IgD-negative memory B cell (primary cell): ENCODE measurements around the gene GRM4. TPM values are rescaled to one million over a fixed set of nuclear protein-coding genes. Genes with fewer than 3 reads are reported as not detected.
A peak's percentile ranks its signal among the peaks of the same experiment; 100 is the strongest.

Experiments used
- H3K27ac Mint-ChIP-seq, 3 donors: one replicate each; pipeline ENCODE4 v1.8.0; 2020 to 2022; ENCODE audit warnings: mild to moderate bottlenecking in 3 of 3, mixed read lengths in 3 of 3, moderate library complexity in 1 of 3
- H3K27me3 Mint-ChIP-seq: one replicate; pipeline ENCODE4 v1.8.0; 2021; ENCODE audit warnings: mixed read lengths
- H3K36me3 Mint-ChIP-seq: one replicate; pipeline ENCODE4 v1.8.0; 2020; ENCODE audit warnings: mild to moderate bottlenecking, mixed read lengths
- H3K4me1 Mint-ChIP-seq, 3 donors: one replicate each; pipeline ENCODE4 v1.8.0; 2020 to 2022; ENCODE audit warnings: mixed read lengths in 3 of 3, mild to moderate bottlenecking in 1 of 3
- H3K4me3 Mint-ChIP-seq, 4 donors: one replicate each; pipeline ENCODE4 v1.8.0; 2020 to 2022; ENCODE audit warnings: mild to moderate bottlenecking in 4 of 4, mixed read lengths in 4 of 4, moderate library complexity in 3 of 4
- H3K9me3 Mint-ChIP-seq, 3 donors: one replicate each; pipeline ENCODE4 v1.8.0; 2020 to 2021; ENCODE audit warnings: mixed read lengths in 3 of 3, mild to moderate bottlenecking in 1 of 3
- polyA plus RNA-seq: library from polyadenylated mRNA; unstranded; fragments of 300-500 nt; fragmentation: Illumina TruSeq; gene quantifications from one replicate; pipeline ENCODE4 v1.2.3, GENCODE V29; 2021

Gene GRM4
- polyA plus RNA-seq, 1 donor from 2014 or later, result not detected

DNA sequence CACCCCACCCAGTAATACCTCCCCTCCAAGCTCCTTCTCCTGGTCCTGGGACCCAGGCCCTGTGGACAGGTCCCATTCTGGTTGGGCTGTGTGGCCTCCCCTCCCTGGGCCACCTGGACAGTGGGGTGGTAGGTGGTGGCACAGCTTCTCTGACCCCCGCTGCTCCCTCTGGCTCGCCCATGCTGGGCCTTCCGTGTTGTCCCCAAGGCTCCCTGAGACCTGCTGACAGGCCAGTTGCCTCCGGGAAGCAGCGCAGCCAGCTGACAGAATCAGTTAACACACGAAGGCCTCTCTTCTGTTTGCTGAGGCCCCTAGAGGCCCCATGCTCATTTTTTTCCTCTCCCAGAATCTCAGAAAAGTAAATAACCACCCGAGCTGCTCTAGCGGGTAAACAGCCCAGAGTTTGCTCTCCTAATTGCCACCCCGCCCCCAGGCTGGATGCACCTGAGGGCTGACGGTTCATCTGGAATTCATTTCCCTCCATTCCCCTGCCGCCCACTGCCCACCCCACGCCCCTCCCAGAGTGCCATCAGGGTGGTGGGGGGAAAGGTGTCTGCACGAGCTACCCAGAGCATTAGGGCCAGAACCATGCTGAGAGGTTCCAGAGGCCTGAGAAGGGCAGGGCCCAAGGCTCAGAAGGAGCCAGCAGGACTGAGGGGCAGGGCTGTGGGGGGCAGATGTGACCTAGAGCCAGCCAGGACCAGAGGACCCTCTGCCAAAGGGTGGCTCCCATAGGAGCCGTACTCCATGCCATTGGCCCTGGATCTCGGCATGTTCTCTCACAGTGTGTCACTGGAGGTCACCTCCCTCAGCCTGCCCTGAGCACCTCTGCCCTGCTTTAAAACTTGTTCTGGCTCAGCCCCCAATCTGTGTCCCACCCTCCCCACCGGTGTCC, 157.5 kb downstream of the GRM4 start:
- no peak overlapping the region for H3K27ac Mint-ChIP-seq
- H3K27me3 Mint-ChIP-seq, result peaks cover 7% of the 10 kb centered on the region
- H3K4me1 Mint-ChIP-seq, result no peaks in the 10 kb centered on the region
- no peak overlapping the region for H3K4me3 Mint-ChIP-seq
- no peaks in the 10 kb centered on the region for H3K9me3 Mint-ChIP-seq
- H3K36me3 Mint-ChIP-seq, result no peaks in the 10 kb centered on the region

DNA sequence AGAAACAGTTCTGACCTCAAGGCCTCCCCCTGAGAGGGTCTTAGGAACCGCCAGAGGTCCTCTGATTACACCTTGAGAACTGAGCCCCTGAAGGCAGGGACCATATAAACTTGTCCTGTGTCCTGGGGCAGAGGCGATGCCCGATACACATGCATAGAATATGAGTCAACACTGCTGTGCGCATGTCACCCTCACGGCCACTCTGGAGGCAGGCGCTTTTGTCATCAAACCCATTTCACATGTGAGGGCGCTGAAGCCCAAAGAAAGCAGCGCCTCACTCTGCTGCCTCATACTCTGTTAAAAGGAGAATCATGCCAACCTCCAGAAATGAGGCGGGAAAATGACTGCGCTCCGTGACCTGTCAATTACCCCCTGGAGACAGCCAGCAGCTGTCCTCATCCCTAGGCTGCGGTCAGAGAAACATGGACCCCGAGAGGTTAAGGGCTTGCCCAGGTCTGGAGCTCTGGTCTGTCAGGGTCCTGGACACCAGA, 158.3 kb downstream of the GRM4 start:
- no peaks in the 10 kb centered on the region for H3K9me3 Mint-ChIP-seq
- H3K27ac Mint-ChIP-seq, result no peak overlapping the region
- no peak overlapping the region for H3K4me3 Mint-ChIP-seq
- peaks cover 7% of the 10 kb centered on the region for H3K27me3 Mint-ChIP-seq
- H3K4me1 Mint-ChIP-seq, result no peaks in the 10 kb centered on the region
- no peaks in the 10 kb centered on the region for H3K36me3 Mint-ChIP-seq

DNA sequence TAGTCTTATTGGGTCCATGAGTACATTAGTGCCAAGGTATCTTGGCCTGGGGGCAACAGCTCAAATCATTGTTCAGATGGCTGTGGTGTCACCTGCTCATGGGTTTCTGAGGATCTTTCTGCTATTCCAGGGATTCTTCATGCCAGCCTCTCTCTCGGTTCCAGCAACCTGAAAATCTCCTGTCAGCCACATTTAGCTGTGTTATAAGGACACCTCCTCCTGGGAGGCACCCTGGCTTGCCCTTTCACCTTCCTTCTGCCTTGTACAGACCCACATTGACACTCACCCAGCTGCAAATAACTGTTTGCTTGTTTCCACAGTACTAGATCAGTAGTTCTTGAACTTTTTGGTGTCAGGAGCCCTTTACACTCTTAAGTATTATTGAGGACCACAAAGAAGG, 159.9 kb downstream of the GRM4 start:
- Mint-ChIP-seq H3K4me3 (no peak overlapping the region), H3K4me1 (no peaks in the 10 kb centered on the region), H3K27me3 (peaks cover 5% of the 10 kb centered on the region), H3K27ac (no peak overlapping the region), H3K9me3 (no peaks in the 10 kb centered on the region), H3K36me3 (no peaks in the 10 kb centered on the region)

DNA sequence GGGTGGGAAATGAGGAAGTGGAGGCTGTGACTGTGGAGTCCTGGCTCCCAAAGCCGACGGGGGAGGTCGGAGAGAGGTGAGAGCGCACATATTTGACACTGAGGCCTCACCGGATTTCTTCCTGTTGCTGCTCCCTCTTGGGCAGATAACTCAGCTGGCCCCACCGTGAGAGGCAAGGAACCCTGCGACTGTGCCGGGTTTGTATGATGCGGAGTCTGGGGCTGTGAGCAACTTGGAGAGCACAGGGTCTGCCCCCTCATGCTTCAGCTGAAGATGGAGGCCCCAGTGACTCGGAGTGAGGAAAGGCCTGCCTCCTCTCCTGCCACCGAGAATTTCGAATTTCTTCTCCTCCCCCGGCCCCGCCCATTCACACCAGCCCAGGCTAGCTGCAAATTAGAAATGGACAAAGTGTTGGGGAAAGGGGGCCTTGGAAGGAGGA, 160.6 kb downstream of the GRM4 start:
- Mint-ChIP-seq H3K27me3 (peaks cover 5% of the 10 kb centered on the region), H3K27ac (no peak overlapping the region), H3K9me3 (no peaks in the 10 kb centered on the region)

DNA sequence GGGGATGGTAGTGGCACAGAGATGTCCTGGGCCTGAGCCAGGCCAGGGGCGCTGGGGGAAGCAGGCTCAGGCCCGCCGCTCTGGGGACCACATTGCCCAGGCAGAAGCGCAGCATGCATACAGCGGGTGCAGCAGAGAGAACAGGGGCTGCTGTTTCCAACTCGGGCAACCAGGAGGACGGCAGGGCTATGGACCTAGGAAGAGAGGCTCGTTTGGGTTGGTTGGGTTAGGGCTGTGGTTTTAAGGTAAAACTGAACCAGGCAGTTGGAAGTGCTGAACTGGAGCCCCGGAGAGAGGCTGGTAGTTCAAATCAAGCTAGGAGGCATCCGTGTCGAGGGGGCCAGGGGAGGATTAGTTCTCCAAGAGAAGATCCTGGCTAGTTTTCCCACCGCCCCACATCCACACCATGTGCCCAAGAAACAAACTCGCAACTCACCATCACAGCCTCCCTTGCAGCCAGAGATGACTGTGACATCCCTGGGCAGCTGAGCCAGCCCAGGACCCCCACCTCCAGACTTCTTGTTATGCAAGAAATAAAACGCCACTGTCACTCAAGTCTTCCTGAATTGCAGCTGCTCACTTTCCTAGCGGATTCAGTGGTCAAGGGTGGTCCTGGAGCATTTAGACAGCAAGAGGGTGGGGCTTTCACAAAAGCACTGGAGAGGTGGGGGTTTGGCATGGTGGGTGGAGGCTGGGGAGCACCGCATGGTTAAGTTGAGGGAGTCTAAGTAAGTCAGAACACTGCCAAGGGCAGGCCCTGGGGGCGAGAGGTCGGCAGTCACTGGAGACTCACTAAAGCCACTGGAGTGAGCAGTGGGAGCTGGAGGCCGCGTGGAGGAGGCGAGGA, 161.2 kb downstream of the GRM4 start:
- Mint-ChIP-seq H3K27me3 (peaks cover 5% of the 10 kb centered on the region), H3K27ac (peak overlapping the region in 1 of 3 donors; percentile 11), H3K4me3 (peak overlapping the region in 1 of 4 donors; percentile 3), H3K4me1 (no peaks in the 10 kb centered on the region), H3K9me3 (no peaks in the 10 kb centered on the region), H3K36me3 (no peaks in the 10 kb centered on the region)

More for the DNA sequence above, 160.6 kb downstream of the GRM4 start:
- no peaks in the 10 kb centered on the region for H3K36me3 Mint-ChIP-seq
- H3K4me3 Mint-ChIP-seq, result no peak overlapping the region
- no peaks in the 10 kb centered on the region for H3K4me1 Mint-ChIP-seq

DNA sequence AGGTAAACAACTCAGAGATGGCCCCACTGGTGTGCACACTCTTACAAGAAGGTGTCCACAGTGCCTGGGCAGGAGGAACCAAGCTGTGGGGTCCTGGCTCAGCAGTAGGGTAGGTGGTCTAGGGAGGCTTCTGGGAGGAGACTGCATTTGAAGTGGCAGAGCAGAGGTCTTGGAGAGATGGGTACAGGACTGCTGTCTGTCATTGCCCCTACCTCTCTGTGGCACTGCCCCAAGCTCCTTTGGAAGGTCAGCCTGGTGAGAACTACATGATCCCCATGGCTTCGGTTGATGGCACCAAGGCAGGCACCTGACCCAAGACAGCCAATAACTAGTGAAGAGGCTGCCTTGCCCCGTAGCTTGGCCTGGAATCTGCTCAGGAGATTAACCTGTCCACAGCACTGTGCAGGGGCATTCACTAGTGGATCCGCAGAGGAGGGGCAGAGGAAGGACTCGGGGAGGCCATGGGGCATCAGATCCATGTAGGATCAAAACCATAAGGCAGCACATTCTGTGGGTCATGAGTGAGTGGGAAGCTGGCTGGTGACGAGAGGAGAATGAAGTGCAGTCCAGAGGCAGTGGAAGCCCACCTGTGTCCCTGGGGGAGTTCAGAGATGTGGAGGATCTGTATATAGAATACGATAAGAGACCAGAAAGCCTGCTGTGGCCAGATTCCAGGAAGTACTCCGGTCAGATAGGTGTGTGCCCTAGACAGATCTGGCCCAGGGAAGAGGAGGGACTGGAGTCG, 162.0 kb downstream of the GRM4 start:
- H3K36me3 Mint-ChIP-seq, result no peaks in the 10 kb centered on the region
- no peaks in the 10 kb centered on the region for H3K9me3 Mint-ChIP-seq
- H3K27me3 Mint-ChIP-seq, result peaks cover 7% of the 10 kb centered on the region
- H3K4me3 Mint-ChIP-seq, result no peak overlapping the region
- H3K27ac Mint-ChIP-seq, result peak overlapping the region in 1 of 3 donors; percentile 11
- no peaks in the 10 kb centered on the region for H3K4me1 Mint-ChIP-seq

DNA sequence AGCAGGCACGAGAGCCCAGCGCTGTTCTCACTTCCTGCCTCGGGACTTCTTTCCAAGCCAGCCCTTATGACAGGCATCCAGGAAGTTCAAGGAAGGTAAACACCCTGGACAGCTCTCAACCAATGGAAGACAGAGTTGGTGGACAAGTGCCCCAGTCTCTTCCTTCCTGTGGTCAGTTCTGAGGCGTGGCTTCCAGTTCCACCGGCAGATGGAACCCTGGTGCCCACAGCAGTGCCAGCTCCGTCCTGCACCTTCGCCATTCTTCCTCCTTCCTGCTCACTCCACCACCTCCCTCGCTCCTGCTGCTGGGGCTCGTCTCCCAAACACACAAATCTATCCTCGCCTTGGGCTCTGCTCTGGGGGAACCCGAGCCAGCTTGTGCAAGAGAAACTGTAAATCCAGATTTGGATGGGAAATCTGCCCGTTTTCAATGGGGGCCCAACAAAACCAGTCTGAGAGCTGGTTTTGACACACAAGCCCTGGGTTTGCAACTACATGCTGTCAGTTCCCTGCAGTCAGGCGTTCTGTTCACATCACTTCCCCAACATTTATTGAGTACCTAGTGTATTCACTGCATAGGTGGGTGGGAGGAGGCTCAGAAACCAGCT, 162.7 kb downstream of the GRM4 start:
- Mint-ChIP-seq H3K27ac (peak overlapping the region in 1 of 3 donors; percentile 31), H3K4me1 (no peaks in the 10 kb centered on the region), H3K36me3 (no peaks in the 10 kb centered on the region), H3K9me3 (no peaks in the 10 kb centered on the region), H3K4me3 (peak overlapping the region in 1 of 4 donors; percentile 65), H3K27me3 (peaks cover 9% of the 10 kb centered on the region)

DNA sequence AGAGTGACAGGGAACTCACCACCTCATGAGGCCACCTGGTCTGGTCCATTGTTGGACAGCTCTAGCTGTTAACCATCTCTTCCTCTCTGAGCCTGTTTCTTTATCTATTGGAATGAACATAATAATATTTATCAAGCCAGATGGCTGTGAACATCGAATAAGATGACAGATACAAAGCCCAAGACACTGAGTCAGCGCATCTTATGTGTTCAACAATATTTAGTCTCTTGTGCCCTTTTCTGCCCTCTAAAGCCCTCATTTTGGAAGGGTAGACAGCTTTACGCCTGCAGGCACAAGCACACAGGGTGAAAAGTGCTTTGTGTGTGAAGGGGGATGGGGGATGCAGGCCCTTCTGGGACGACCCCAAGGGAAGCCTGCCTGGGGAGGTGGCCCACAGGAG, 164.0 kb downstream of the GRM4 start:
- Mint-ChIP-seq H3K9me3 (peaks cover 0 to 1% (median 0%) of the 10 kb centered on the region in 3 donors), H3K27ac (no peak overlapping the region), H3K36me3 (no peaks in the 10 kb centered on the region), H3K27me3 (peaks cover 11% of the 10 kb centered on the region), H3K4me1 (no peaks in the 10 kb centered on the region), H3K4me3 (no peak overlapping the region)

DNA sequence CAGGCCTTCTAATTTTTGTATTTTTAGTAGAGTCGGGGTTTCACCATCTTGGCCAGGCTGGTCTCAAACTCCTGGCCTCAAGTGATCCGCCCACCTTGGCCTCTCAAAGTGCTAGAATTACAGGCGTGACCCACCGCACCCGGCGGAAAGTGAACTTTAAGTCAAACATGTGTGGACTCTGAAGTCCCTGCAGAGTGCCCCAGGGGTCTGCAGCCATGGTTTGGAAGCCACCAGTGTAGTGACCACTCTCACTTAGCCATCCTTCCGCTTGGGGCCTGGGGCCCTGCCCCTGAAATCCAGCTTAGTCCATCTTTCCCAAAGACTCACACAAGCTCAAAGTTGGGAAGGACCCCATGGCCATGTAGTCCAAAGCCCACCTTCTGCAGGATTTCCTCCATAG, 164.5 kb downstream of the GRM4 start:
- Mint-ChIP-seq H3K27ac (no peak overlapping the region), H3K4me3 (no peak overlapping the region), H3K4me1 (no peaks in the 10 kb centered on the region)

DNA sequence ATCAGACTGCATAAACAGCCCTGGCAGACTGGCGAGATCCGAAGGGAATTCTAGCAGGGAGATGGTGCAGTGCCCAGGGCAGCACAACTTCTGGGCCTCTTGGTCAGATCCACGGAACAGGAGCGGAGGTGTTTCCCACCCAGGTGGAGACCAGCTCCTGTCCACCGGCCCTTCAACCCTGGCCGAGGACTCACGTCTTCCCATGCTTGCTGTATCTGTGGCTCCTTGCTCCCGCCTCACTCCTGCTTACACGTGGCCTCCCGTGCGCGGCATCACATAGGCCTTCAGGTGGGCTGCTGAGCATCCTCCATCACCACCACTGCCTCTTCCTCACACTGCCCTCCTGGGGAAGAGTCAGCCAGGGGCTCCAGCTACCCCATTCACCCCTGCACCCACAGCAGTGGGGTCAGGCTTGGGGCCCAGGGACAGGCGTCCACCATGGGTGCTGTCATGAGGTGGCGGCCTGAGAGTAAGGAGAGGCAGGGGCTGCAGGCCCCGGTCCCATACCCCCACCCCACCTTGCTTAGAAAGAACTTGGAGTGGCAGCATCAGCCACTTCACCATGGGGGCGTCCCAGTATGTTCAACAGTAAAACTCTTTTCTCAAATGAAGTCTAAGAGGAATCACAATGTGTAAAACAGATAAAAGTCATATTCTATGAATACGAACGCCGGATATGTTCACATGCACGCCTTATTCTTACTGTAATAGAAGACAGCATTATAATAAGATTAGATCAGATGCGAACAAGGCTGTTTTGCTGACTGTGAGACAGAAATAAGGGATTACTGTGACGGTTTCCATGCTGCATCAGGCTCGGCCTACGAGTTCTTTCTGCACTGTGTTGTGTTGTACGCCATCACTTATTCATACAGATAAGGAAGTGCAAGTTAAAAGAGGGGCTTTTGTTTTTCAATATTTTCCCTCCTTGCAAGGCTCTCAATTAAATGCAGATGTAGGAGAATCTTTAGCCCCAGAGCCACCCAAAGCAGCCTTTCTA, 165.4 kb downstream of the GRM4 start:
- Mint-ChIP-seq H3K27ac (no peak overlapping the region), H3K4me1 (no peaks in the 10 kb centered on the region), H3K9me3 (peaks cover 0 to 2% (median 0%) of the 10 kb centered on the region in 3 donors), H3K27me3 (peaks cover 17% of the 10 kb centered on the region), H3K36me3 (no peaks in the 10 kb centered on the region), H3K4me3 (no peak overlapping the region)

More for the DNA sequence above, 164.5 kb downstream of the GRM4 start:
- Mint-ChIP-seq H3K9me3 (peaks cover 0 to 2% (median 0%) of the 10 kb centered on the region in 3 donors), H3K36me3 (no peaks in the 10 kb centered on the region), H3K27me3 (peaks cover 15% of the 10 kb centered on the region)

DNA sequence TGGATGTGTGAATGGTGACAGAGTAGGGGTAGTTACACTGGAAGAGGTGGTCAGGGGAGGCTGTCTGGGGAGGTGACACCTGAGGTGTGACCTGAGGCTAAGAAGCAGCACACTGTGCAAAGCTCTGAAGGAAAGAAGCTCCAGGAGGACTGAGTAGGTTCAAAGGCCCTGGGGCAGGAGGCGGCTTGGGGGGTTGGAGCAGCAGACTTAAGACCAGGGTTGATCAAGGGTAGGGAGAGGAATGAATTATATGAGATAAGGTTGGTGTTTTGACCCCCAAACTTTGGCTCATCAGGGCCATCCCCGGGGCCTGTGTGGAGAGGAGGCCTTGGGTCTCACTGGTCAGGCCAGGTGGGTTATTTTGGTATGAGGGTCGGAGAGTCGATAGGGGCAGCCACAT, 166.1 kb downstream of the GRM4 start:
- H3K4me1 Mint-ChIP-seq, result no peaks in the 10 kb centered on the region
- no peak overlapping the region for H3K27ac Mint-ChIP-seq
- no peak overlapping the region for H3K4me3 Mint-ChIP-seq
- peaks cover 0 to 2% (median 0%) of the 10 kb centered on the region in 3 donors for H3K9me3 Mint-ChIP-seq
- peaks cover 17% of the 10 kb centered on the region for H3K27me3 Mint-ChIP-seq
- H3K36me3 Mint-ChIP-seq, result no peaks in the 10 kb centered on the region

DNA sequence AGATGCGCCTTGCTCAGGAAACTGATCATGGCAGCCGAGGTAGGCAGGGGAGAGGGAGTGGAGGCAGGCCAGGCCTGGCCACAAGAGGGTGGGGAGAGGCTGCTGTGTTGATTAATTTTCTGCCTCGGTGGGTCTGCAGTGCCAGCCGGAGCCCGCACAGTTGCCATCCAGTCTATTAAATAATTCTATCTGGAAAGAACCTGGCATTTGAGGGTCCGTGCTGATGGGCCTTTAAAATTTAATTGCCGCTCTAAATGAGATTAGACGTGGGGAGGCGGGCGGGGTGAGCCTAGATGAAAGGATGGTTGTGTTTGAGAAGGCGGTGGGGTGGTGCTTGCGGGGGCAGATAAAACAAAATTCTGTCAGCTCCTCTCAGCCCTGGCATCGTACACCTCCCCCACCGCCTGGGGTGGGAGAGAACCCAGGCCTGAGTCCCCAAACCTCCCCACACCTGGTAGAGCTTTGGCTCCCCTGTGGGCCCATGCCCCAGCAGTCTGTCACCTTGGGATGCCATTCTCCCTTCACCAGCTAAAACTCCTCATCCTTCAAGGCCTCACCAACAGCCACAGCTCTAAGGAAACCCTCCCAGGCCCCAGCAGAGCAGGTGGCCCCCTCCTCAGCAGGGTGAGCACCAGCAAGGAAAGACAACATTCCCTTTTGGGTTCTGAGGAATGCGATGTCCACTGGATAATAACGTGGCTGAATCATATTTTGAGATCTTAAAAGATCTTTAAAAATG, 167.3 kb downstream of the GRM4 start:
- Mint-ChIP-seq H3K4me3 (no peak overlapping the region), H3K27me3 (peaks cover 22% of the 10 kb centered on the region), H3K9me3 (peaks cover 0 to 2% (median 0%) of the 10 kb centered on the region in 3 donors), H3K36me3 (no peaks in the 10 kb centered on the region), H3K27ac (no peak overlapping the region), H3K4me1 (no peaks in the 10 kb centered on the region)
